Activated CD4-positive, alpha-beta T cell treated with anti-CD3 and anti-CD28 coated beads, Interleukin-2, Interleukin-4, amounts not matched to agents 100 ng/mL and 50 ng/mL, durations not matched to agents 16 hours and 8 hours (primary cell): ENCODE data around the gene PLA2G3.
A peak's percentile ranks its signal among the peaks of the same experiment; 100 is the strongest.
"Not testable (repeated sequence)": the region's sequence is repeated elsewhere in the genome, so short reads cannot be mapped to it uniquely, and the experiment has no call there.

ENCODE experiments used
- DNase-seq: peaks from one replicate; pipeline ENCODE4 v3.0.0-alpha.2; 2020; ENCODE audit warnings: low spot score

PLA2G3 gene, protein sequence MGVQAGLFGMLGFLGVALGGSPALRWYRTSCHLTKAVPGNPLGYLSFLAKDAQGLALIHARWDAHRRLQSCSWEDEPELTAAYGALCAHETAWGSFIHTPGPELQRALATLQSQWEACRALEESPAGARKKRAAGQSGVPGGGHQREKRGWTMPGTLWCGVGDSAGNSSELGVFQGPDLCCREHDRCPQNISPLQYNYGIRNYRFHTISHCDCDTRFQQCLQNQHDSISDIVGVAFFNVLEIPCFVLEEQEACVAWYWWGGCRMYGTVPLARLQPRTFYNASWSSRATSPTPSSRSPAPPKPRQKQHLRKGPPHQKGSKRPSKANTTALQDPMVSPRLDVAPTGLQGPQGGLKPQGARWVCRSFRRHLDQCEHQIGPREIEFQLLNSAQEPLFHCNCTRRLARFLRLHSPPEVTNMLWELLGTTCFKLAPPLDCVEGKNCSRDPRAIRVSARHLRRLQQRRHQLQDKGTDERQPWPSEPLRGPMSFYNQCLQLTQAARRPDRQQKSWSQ

DNA sequence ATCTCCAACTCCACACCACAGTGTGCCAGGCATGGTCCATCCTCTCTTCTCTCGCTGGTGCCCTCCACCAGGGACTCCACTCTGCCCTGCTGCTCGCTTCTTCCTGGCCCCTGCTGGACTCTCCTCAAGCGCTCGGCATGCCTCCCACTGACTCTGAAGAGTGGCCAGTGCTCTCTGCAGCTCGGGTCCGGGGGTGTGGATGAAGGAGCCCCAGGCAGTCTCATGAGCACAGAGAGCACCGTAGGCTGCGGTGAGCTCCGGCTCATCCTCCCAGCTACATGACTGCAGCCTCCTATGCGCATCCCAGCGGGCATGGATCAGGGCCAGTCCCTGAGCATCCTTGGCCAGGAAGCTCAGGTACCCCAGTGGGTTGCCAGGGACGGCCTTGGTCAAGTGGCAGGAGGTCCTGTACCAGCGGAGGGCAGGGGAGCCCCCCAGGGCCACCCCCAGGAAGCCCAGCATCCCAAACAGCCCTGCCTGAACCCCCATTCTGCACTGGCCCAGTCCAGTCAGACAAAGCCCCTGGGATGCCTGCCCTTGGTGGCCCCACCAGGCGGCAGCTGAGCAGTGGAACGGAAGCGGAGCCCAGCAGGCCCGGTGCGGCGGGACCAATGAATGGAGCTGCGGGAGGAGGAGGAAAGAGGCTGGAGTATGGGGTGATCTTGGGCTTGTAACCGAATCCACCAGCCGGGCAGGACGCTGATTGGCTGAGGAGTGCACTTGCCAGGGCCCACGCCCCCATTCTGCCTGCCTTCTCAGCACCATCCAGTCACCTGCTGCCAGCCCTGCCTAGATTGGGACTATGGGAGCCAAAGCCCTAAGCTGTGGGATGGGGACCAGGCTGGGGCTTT lies at the start of gene PLA2G3:
PLA2G3 (minus strand) TSS at position 643 of the 851 bp plus-strand sequence; CDS start at position 489, 154 bp downstream.
- DNase-seq: no peak

DNA sequence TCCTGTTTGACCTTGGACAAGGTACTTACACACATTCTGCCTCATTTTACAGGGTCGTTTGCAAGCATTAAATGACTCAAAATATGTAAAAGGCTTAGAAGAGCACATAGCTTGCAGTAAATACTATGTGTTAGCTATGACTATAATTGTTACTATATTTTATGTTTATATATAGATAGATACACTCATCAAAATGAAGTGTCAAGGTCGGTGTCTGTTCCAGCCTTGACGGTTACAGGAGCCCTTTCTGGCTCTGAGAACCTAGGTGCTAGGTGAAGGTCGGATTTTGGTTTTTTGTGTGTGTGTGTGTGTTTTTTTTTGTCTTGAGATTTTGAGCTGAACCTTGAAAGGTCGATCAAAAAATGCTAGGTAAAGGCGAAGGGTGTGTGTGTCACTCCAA lies 47.3 kb upstream of the PLA2G3 start:
- no peak for DNase-seq

DNA sequence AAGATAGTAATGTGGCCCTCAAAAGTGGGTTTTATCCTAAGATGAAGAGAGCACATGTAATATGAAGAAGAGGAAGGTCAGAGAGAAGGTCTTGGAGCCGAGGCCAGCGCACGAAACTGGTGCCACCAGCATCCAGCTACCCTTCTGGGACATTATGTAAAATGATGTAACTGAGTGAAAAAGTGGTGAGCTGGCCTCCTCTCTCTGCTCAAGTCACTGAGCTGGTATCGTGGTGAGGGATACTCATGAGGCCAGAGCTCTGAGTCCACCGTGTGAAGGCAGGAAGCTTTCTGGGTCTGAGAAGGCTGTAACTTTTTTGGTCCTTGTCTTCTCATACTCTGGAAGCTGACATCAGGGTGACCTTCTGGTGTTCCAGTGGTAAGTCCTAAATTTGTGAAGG lies 44.7 kb upstream of the PLA2G3 start:
- DNase-seq: no peak

DNA sequence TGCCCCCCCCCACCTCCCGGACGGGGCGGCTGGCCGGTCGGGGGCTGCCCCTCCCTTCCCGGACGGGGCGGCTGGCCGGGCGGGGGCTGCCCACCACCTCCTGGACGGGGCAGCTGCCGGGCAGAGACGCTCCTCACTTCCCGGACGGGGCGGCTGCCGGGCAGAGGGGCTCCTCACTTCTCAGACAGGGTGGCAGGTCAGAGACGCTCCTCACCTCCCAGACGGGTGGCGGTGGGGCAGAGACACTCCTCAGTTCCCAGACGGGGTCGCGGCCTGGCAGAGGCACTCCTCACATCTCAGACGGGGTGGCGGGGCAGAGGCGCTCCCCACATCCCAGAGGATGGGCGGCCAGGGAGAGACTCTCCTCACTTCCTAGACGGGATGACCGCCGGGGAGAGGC lies 43.7 kb upstream of the PLA2G3 start:
- no peak for DNase-seq

DNA sequence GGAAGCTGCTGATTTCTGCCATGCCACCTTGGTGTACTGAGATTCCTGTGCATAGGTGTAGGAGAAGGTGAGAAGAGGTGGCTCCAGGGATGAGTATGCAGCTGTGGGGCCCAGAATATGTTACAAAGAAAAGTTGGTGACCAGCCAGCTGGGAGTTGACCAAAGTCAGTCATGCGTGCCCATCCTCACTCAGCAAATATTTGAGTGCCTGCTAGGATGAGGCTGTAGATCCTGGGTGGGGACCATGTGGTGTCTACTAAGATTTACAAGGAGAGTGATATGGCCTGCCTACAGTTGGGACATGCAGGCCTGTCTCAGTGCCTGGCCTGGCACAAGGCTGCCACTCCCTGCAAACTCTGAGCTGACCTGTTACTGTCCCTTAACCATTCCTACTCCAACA lies 39.0 kb upstream of the PLA2G3 start:
- DNase-seq: no peak

- DNase-seq: no peak
Observed at GRCh38 chr22:31178859-31179258, 38.6 kb upstream of the PLA2G3 start.

DNA sequence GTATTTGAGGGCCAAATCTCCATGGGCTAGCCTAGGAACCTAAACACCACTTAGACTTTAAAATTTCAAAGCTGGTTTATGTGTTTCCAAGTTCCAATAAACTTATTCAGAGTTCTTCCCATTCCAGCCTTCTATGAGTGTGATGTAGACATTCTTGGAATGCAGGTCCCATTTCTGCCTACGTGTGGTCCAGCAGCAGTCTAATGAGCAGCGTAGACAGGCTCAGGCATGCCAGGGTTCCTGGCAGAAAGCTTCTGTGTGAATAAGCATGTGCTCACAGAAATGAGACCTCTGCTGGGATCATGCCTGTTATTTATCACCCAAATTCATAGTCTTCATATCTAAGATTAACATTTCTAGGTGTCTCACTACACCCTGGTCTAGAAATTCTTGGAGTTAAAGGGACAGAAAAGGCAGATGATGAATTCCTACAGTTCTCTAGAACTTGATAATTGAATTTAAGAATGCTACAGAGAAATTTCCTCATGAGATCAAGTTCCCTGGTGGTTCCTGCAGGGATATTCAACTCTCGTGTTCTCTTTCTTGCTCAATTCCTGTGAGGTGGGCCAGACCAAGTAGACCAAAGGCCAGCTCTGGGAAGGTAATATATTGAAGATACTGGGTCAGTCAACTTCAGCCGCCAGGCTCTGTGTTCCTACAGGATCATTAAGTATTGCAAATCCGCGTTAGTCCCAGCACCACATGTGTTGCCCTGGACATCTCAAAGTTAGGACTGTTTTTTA lies 37.3 kb upstream of the PLA2G3 start:
- no peak for DNase-seq

- no peak for DNase-seq
Observed at GRCh38 chr22:31176923-31177322, 36.6 kb upstream of the PLA2G3 start.

GRCh38 chr22:31173386-31174145 lies 33.3 kb upstream of the PLA2G3 start:
- DNase-seq: peak; percentile 41

- not testable (repeated sequence) for DNase-seq
Observed at GRCh38 chr22:31171734-31172133, 31.4 kb upstream of the PLA2G3 start.

- DNase-seq: no peak
Observed at GRCh38 chr22:31170971-31171370, 30.7 kb upstream of the PLA2G3 start.

DNA sequence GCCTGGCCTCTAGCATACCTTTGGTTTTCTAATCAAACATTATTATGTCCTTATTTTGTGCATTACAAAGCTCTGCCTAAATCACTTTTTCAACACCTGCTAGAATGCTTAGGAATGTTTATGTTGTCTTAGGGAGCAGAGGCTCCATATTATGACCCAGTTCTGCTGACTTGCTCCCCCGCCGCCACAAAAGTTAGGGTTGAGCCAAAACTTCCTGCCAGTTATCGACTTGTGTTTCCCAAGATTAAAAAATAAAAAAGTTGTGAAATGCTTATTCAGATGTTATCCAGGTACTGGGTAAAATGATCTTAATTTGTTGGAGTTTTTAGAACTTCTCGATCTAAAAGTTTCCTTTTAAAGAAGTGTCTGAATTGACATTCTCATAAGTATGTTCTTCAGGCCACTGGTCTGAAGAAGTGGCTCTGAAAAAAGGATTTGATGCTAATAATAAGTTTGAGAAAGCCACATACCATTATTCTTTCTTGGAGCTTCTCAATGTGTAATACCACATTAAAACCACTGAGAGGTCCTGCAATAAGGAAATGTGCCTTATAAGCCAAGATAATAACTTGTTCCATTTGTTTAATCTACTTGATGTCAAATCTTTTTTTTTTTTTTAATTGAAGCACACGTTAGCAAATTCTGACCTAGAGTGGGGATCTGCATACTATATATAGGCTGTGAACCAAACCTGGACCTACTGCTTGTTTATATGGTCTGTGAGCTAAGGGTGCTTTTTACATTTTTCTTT lies 21.9 kb upstream of the PLA2G3 start:
- DNase-seq: no peak

DNA sequence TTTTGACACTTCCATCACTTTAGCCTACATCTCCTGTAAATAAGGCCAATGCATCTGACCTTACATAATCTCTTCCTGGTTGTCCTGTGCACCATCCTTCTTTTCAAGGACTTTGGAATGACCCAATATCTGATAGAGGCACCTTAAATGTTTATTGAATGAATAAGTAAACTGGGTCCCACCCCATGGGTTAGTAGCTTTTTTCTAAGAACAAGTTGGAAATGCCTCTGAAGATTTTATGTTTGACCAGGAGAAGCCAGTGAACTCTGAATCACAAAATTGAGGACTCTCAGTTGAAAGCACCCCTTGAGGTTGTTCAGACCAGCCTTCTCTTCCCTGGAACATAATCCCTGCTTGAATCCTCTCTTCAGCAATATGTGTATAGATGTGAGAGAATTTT lies 21.1 kb upstream of the PLA2G3 start:
- DNase-seq: no peak

DNA sequence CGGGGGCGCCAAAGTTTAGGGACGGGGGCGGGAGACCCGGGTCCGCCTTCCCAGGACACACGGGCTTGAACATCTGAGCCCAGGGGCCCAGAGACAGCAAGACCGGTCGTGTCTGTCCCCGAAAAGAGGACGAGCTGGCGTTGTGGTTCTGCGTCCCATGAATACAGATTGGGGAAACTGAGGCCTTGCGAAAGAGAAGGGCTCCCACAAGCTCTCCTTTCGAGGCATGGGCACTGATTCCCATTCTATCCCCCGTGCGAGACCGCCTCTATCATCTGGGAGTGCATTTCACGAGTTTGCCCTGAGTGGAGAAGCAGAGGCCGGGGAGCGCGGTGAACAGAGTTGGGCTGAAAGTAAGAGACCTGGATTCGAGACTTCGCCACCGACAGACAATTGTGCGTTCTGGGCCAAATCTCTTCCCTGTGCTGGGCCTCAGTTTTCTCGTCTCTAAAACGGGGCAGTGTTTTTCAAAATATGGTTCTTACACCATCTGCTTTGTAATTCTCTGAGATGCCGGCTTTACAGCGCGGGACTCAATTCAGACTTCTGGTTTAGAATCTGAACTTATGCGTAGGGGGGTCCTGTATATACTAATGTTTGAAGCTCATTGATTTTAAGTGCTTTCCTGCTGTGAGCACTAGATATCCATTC lies 20.1 kb upstream of the PLA2G3 start:
- DNase-seq: no peak

DNA sequence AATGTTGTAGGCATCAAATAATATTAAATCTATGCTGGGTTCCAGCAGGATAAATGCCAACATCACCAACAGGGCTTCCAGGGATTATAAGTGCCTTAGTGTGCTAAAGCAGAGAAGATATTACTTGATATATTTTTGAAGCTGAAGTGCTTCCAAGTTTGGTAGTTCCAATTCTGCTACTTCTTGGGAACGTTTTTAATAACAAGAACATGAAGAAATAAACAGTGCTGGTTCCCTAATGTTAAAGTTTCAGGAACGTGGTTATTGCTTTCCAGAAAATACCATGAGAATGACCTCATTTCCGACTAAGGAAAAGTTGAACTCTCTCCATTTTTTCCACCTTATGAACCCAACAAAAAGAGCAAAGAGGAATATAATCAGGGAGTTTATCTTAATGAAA lies 15.1 kb upstream of the PLA2G3 start:
- no peak for DNase-seq

GRCh38 chr22:31154975-31155374 lies 14.7 kb upstream of the PLA2G3 start:
- DNase-seq: no peak

- DNase-seq: no peak
Observed at GRCh38 chr22:31153357-31153756, 13.0 kb upstream of the PLA2G3 start.

- DNase-seq: no peak
Observed at GRCh38 chr22:31151872-31152271, 11.6 kb upstream of the PLA2G3 start.

- no peak for DNase-seq
Observed at GRCh38 chr22:31150615-31151014, 10.3 kb upstream of the PLA2G3 start.

- DNase-seq: peak; percentile 36
Observed at GRCh38 chr22:31148953-31149627, 8.8 kb upstream of the PLA2G3 start.
